Fibroblast of villous mesenchyme (primary cell): ENCODE measurements around the gene ANKRD44. TPM values are rescaled to one million over a fixed set of nuclear protein-coding genes. Genes with fewer than 3 reads are reported as not detected.
A peak's percentile ranks its signal among the peaks of the same experiment; 100 is the strongest.

Experiments
- DNase-seq: peaks from one replicate; pipeline ENCODE4 v3.0.0-alpha.2; 2010; ENCODE audit warnings: low read depth
- H3K4me3 ChIP-seq: 2 replicates; pipeline ENCODE4 v1.5.1; 2011; ENCODE audit warnings: low read depth, mild to moderate bottlenecking, low read length
- total RNA-seq: library from RNA; depleted of rRNA; stranded (reverse); fragments of >200 nt; gene quantifications from 2 replicates; pipeline ENCODE4 v1.2.3, GENCODE V29; 2012
- TF ChIP-seq, protein P1 (sequence below): IDR thresholded peaks from 2 replicates; pipeline ENCODE4 v1.5.1; 2012; ENCODE audit warnings: low read depth, mild to moderate bottlenecking, low read length; ENCODE audit not compliant: insufficient read depth

ANKRD44 gene
- total RNA-seq, 1 donor: 3.9 TPM

DNA sequence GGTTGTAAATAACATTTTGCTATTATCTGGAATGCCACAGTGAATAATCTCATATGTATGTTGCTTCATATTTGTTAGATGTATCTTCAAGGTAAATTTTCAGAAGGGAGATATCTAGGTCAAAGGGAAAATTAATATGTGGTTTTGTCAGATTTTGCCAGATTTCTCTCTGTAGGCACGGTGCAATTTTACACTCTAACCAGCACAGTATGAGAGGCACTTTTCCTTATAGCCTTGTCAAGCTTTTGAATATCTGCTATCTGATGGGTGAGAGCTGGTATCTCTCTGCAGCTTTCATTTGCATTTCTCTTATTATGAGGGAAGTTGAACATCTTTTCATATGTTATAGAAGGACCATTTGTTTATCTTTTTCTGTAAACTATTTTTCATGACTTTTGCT is 208.3 kb downstream of the ANKRD44 start:
- TF ChIP-seq, protein P1, sequence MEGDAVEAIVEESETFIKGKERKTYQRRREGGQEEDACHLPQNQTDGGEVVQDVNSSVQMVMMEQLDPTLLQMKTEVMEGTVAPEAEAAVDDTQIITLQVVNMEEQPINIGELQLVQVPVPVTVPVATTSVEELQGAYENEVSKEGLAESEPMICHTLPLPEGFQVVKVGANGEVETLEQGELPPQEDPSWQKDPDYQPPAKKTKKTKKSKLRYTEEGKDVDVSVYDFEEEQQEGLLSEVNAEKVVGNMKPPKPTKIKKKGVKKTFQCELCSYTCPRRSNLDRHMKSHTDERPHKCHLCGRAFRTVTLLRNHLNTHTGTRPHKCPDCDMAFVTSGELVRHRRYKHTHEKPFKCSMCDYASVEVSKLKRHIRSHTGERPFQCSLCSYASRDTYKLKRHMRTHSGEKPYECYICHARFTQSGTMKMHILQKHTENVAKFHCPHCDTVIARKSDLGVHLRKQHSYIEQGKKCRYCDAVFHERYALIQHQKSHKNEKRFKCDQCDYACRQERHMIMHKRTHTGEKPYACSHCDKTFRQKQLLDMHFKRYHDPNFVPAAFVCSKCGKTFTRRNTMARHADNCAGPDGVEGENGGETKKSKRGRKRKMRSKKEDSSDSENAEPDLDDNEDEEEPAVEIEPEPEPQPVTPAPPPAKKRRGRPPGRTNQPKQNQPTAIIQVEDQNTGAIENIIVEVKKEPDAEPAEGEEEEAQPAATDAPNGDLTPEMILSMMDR: no peak
- DNase-seq: no peak
- no peak overlapping the region for H3K4me3 ChIP-seq

DNA sequence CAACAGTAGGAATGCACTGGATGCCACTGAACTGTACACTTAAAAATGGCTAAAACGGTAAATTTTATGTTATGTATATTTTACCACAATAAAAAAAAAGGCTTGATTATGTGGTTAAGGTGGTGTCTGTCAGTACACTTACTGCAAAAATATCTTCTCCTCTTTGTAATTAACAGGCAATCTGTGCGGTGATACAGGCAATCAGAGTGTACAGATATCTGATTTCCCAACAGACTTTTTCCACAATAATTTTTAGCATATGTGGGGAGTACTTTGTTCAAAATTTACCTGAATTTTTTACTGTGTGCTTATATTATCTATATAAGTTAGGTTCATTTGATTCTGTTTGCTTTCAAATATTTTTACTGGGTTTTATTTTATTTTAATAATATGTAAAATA is 209.1 kb downstream of the ANKRD44 start:
- H3K4me3 ChIP-seq: no peak overlapping the region
- no peak for DNase-seq
- TF ChIP-seq, protein P1: no peak

DNA sequence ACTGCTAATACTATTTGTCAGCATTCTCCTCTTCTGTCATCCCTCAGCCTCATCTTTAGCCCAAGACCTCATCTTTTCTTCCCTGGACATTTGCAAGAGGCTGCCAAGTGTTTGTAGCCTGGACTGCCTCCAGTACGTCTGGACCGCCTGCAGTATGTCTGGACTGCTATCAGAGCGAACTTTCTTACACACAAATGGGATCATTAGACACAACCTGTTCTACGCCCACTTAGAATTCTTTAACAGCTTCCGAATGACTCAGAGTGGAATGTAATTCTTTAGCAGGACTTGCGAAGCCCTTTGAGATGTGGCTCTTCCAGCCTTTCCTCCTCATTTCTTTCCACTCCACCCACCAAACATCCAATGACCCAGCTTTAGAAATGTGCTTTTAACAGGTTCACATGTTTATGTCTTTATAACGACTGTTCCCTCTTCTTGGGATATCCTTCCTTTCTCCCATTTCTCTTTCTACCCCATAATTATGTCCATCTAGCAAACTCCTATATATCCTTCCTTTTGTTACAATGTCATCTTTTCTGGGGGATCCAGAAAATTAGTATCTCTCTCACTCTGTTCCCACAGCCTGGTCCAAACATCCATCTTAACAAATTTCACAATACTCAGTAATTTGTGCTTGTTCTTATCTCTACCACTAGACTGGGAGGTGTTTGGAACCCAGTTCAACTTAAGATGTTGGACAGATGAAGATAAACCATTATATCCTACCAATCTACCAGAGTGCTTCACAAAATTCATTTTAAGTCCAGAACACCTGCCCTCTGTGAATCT is 212.8 kb downstream of the ANKRD44 start:
- DNase-seq: peak; percentile 76
- TF ChIP-seq, protein P1: no peak
- H3K4me3 ChIP-seq: no peak overlapping the region

DNA sequence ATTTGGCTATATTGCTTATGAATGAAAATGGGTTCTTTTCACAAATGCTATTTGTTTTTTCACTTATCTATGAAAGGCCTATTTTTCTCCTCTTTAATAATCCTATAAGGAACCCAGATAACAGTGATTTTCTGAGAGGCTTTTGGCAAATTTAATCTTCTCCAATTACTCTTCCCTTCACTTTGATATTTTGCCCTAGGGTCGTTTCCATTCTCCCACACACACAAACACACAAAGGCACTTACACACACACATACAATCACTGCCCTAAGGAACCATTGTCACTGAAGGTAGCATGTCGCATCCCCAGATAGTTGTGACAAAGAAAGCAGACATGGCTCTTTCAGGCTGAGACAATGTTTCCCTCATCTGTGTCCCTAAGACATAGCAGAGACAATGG is 213.9 kb downstream of the ANKRD44 start:
- TF ChIP-seq, protein P1: no peak
- DNase-seq: no peak
- no peak overlapping the region for H3K4me3 ChIP-seq

DNA sequence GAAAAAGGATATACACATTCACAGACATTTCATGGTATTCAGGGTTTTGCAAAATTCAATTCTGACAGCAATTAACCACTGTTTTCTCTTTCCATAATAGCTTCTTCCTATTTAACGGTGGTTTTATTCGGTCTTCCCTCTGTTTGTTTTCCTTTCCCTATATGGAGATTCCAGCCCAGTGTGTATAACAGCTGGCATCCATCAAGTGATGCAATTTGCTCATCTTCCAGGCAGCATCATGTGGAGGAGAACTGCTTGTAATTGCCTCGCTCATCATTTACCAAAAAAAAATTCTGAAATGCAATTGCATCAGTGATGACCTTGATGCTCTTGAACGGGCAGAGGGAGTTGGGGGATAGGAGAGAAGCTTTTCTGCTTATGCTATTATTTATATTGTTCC is 218.1 kb downstream of the ANKRD44 start:
- no peak overlapping the region for H3K4me3 ChIP-seq
- peak; percentile 88 for DNase-seq
- TF ChIP-seq, protein P1: no peak

DNA sequence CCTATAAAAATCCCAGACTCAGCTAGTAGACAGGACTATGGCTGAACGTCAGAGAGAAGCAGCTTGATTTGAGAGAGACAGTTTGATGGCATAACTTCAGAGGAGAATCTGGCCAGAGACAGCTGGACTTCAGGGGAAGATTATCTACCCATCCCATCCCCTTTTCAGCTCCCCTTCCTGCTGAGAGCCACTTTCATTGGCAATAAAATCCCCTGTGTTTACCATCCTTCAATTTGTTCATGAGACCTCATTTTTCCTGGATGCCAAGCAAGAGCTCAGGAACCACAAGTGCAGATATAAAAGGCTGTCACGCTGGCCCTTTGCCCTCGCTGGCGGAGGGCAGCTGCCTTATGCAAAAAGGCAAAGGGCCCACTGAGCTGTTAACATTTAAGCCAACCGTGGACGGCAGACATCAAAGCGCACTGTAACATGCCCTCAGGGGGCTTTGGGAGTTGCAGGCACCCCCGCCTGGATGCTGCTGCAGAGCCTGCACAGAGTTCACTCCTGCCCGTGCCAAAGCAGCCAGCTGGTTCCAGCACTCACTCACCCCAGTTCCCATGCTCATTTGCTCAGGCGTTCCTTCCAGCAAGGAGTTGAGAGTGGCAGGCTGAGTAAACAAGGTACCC is 219.7 kb downstream of the ANKRD44 start:
- no peak overlapping the region for H3K4me3 ChIP-seq
- TF ChIP-seq, protein P1: no peak
- DNase-seq: no peak
